Upper lobe of left lung (tissue), 4 donors: ENCODE data around the gene BCL2.

Source experiments
- CTCF ChIP-seq, 6 experiments: fragments of 450-650 bp in 4 of 6; fragments of 200-600 bp in 2 of 6; sonication (generic) in 2 of 6; IDR thresholded peaks; one replicate each; pipeline ENCODE4 v1.5.1; 2016 to 2019; ENCODE audit warnings: antibody characterized with exemption in 6 of 6
- POLR2A ChIP-seq, 4 donors: fragments of 450-650 bp; IDR thresholded peaks; one replicate each; pipeline ENCODE4 v1.5.1; 2016 to 2017; ENCODE audit warnings: antibody characterized with exemption in 4 of 4, mild to moderate bottlenecking in 2 of 4
- POLR2AphosphoS5 ChIP-seq, 2 donors: sonication (generic); formaldehyde crosslinking; IDR thresholded peaks; one replicate each; pipeline ENCODE4 v1.5.1; 2017; ENCODE audit warnings: antibody characterized with exemption in 2 of 2

GRCh38 chr18:63284827-63285733, 34.5 kb downstream of the BCL2 start:
- TF ChIP-seq CTCF (IDR thresholded peaks at IDR 0.05) (no peak), POLR2AphosphoS5 (IDR thresholded peaks at IDR 0.05) (no peak), POLR2A (IDR thresholded peaks at IDR 0.05) (no peak)
